HG02763 (cell line): Measurements from ENCODE around the gene UNC93A.
"Not testable (repeated sequence)": the region's sequence is repeated elsewhere in the genome, so short reads cannot be mapped to it uniquely, and the experiment has no call there.

ENCODE experiments used
- ATAC-seq: cut with Tn5 transposase; IDR thresholded peaks from one replicate; pipeline ENCODE4 v1.9.1; 2021; ENCODE audit warnings: mild to moderate bottlenecking, moderate library complexity; ENCODE audit not compliant: unreplicated experiment

The UNC93A gene

DNA sequence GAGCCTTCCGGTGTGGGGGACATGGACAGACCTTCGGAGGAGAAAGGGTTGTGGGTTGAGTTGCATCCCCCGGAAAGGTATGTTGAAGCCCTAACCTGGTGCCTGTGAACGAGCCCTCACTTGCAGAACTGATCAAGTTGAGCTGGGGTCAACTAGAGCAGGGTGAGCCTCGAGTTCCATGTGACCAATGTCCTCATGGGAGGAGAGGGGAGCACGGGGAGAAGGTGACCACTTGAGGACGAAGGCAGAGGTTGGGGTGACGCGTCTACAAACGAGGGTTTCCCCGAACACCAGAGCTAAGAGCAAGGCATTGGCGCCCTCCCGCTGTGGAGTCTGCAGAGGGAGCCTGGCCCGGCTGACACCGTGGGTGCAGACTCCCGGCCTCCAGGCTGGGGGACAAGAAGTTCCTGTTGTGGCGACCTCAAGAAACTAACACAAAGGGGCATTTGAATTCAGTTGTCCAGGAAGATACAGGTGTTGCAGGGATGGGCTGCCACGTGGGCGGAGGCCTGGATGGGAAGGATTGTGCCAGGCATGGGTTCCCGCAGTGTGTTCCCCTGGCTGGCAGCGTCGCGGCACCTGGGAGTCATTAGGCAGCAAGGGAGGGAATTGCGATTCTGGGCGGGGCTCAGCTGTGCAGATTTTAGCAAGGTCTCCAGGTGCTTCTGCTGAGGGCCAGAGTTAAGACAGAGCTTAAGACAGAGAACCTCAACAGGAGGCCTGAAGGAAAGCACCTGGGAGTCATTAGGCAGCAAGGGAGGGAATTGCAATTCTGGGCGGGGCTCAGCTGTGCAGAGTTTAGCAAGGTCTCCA, 20.4 kb upstream of the UNC93A start:
- no peak for ATAC-seq

DNA sequence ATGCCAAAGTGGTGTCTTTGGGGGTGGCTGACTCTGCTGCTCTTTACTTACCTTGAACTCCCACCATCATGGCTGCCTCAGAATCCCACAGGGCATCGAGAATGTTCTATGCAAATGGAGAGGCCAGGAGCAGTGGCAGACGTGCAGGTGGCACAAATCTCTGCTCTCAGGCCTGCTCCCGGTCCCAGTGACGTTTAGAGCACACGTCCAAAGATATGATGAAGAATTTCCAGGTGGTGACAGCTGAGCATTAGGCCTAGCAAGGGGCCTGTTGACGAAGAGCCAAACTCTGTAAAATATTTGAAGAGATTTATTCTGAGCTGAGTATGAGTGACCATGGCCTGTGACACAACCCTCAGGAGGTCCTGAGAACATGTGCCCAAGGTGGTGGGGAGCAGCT, 19.0 kb upstream of the UNC93A start:
- no peak for ATAC-seq

DNA sequence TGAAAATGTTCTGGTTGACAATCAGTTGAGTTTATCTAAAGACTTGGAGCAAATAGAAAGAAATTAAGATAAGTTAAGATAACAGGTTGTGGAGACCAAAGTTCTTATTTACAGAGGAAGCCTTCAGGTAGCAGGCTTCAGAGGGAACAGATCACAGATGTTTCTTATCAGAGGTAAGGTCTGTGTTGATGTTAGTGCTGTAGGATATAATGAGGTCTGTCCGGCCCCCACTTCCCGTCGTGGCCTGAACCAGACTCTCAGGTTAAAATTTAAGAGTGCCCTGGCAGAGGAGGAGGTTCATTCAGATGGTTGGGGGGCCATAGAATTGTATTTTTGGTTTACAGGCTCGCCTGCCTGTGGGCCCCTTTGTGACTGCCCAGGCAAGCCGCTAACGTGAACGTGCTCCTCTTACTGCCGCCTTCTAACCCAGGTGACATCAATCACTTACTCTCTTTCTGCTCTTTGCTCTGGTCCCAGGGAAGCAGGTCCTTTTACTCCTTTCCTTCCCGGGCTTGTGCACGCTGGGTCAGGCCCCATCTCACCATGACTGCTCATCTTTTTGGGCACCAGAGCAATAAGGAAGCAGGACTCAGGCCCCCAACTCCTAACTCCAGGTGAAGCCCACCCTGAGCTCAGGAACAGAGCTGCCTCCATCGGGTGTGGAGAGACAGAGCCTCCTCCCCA, 18.3 kb upstream of the UNC93A start:
- no peak for ATAC-seq

DNA sequence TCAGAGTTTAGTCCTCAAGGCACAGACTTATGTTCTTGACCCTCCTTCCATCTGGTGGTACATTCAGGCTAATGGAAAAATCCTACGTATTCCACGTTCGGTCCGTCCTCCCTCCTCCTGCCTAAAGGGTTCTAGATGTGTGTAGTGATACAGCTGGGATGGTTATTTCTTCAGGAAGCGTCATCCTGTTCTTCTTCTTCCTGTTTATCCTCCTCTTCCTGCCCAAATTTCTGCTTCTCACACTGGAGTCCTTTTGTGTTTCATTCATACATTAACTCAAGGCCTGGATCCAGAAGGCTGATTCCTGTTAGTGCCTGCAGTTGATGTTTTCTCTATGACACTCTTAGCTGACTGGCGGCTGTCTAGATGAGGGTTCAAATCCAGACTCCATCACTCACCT, 16.8 kb upstream of the UNC93A start:
- ATAC-seq: no peak

DNA sequence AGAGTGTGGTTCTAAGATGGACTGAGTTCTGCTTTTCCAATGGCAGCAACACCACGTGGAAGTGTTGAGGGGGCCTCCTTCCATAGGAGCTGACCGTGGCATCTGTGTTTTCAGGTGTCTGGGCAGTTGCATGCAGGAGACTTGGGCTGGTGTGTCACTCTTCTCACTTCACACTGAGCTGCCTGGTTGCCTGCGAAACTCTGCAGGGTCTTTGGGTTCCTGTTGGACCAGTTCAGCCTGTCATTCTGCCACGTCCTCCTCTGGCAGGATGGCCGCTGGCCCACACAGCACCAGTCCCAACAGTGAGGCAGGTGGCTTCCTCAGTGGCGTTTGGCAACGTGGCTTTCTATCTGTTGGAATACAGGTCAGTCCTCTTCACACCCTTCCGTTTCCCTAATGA, 16.1 kb upstream of the UNC93A start:
- no peak for ATAC-seq

- ATAC-seq: no peak
These were observed 15.7 kb upstream of the UNC93A start for GRCh38 chr6:167275436-167275835.

DNA sequence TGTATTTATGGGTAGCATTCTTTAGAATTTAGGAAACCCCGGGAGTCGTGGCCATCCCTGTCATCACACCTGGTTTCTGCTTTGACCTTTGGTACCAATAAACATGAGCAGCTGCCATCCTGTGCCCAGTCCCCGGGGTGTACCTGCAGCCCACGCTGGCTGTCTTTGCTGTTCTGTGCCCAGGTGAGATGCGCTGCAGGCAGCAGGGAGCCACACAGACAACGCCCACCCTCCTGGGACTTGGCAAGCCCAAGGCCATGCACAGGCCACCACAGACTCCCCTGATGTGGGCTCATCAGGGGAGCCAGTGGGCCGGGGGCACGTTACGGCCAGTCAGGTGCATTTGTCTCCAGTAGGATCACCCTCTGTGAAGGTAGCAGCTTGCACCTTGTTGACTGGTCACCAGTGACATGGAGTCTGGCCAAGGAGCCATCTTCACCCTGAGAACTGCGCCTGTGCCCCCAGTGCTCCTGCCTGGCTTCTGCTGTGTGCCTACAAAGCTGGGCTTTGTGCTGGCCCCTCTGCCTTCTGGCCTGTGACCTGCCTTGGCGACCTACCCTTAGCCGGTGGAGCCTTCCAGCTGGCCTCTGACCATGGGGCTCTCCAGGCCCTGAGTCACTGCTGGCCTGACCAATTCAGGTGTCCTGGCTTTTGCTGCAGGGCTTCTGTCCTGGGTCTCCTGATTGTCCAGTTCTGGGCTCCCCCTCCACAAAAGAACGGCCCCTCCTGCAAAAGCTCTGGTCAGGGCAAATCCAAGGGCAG, 14.2 kb upstream of the UNC93A start:
- no peak for ATAC-seq

DNA sequence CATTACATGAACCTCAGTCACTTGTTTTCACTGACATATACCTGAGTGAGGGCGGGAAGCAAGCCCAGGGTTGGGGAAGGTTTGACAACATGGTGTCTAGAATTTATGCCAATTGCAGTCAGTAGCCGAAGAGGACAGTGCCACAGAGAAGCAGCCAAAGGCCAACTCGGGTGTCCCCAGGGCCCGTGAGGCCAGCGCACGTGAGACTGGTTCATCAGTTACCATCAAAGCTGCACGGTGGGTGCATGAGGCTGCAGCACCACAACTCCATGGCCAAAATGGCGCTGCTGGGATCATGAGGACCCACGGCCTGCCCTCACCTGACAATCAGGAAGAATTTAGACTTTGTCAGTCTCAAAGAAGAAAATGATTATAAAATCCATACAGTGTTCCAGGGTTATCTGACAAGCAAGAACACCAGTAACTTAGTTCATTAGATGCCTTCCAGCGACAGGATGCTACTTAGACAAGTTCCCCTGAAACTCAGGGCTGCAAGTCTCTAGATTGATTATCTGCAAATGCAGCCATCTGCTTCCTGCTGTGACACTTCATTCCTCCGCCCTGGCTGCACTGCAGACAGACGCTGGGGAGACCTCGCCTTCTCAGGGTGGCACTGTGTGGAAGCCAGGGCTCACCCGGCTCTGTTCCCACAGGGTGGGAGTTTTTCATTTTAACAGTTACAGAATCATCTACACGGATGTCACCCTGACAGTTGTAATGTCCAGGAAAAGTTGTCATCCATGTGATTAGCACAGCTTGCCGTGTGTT, 12.8 kb upstream of the UNC93A start:
- ATAC-seq: not testable (repeated sequence)

DNA sequence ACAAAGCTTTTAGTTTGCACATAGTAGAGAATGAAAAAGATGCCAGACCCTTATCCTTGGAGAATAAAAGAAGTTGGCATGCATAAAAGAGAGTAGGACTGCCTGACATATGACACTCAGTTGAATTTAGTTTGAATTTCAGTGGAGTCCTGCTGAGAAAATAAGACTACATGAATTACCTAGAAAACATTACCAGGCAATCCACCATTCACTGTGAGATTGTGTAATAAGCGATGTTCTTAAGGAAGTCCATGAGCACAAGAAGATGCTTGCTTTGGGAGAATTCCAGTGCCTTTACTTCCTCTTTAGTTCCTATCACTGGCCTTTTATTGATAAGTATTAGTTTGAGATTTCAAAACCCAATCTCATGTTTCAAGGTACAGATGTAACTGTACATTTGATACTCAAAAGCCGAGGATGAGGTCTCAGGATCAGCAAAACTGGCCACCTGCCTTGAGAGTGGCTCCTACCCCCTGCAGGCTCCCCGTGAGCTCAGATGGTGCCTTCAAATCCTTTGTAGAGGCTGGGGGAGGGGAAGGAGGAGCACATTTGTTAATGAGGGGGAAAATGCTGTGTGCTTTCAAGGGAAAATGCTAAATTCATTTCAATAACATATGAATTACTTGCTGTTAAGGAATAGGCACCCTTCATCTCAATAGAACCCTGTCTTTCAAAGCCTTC, 11.2 kb upstream of the UNC93A start:
- no peak for ATAC-seq

DNA sequence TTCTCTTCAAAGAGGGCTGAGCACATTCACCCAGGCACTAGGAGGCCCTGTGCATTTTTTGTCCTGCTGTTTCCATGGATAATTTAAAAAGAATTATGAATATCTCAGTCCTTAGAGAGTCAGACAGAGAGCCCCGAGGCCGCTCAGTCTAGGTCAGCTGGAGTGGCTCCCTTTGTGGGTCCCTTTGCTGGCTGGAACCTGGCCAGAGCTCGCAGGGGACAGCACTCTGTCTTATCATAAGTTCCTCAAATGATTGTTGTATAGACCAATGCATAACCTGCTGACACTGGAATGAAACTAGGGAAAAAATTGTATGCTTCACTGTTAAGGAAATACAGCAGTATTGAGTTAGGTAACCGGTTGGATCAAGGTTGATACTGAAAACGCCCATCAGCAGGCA, 10.6 kb upstream of the UNC93A start:
- not testable (repeated sequence) for ATAC-seq

DNA sequence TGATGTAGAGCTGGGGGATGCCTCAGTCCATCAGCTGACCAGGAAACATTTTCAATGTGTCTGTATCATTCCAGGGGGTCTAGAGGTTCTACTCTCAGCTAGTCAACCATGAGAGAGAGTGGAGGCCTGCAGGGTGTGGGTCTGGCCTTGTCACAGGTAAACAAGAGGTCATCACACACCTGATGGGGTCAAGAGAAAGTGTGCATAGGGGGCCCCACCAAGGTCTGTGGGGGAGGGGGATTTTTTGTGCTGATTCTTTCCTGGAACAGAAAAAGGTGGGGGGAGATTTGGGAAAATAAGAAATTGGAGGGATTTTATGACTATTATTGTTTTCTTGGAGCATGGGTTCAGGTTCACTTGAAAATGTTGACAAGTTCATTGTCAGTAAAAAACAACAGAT, 8.9 kb upstream of the UNC93A start:
- ATAC-seq: no peak

DNA sequence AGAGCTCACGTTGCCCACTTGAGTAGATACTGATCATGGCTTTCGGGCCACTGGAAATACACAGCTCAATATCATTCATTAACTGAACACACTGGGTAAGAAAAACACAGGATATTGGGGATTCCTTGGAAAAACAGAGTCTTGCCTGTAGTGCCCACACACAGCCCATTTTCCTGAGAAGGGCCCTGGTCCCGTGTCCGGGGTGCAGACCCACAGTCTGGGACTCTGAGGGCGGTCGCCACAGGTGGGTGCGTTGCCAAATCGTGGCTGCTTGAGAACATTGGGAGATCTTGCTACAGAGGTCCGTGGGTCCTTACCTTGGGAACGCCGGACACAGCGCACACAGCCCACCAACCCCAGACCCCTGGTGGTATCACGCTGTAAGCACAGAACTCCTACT, 6.5 kb upstream of the UNC93A start:
- not testable (repeated sequence) for ATAC-seq

- no peak for ATAC-seq
These were observed 5.9 kb upstream of the UNC93A start for GRCh38 chr6:167285077-167285770.

- no peak for ATAC-seq
These were observed 3.5 kb upstream of the UNC93A start for GRCh38 chr6:167287513-167288048.

DNA sequence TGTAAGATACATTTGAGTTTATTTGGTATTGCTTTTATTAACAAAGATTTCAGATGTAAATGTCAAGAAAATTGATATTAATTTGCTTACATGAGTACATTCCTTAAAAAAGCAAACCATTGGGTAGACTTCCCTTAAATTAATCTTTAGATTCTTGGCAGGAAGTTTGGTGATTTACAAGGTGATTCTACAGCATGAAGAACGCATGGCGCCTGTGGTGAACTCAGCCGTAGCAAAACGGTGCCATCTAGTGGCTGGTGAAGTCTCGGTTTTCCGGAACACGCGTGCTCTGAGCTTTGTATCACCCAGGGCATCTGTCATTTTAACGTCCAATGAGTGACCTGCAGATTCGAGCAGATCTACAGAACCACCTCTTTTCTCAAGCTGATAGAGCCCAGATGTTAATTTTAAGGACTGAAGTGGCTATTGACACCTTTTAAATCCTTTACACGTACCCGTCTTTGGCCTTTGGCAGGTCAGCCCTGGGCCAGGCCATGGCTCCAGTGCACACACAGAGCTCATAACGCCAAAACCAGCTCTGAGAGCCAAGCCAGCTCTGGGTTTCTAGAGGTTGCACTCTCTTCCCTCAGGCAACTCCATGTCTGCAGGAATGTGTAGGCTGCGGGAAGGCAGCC, 2.4 kb upstream of the UNC93A start:
- ATAC-seq: not testable (repeated sequence)

- ATAC-seq: not testable (repeated sequence)
These were observed 1.8 kb upstream of the UNC93A start for GRCh38 chr6:167289291-167289690.

DNA sequence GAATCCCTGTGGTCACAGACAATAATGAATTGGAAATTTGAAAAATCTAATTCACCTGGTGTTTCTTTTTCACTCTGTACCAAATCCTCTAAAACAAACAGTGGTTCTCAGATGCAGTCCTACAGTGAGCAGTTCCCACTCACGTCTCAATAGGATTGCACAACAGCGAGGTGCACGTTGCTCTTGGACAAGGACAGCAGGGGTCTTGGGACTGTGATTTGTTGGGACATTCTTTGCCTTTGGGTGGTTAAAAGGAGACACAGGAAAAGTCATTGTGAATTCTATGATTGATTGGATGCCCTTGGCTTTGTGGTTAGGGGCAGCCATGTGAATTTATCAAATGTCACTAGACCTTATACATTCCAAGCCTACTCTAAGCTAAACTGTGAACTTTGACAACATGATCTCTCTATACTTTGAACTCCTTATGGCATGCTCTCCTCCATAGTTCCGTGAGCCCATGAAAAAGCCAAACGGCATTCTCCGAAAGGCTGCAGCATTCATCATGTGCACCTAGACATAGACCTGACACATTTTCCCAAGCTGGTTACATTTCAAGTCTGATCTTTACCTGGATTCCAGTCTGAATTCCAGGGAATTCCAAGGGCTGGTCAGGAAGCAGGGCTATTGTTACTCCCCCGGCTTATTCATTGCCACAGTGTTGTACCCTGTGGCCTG, 647 bp downstream of the UNC93A start:
- no peak for ATAC-seq

- no peak for ATAC-seq
These were observed 1.4 kb downstream of the UNC93A start for GRCh38 chr6:167292301-167293087.
